ENCODE results near the gene ARFRP1. TPM values are rescaled to one million over a fixed set of nuclear protein-coding genes. Genes with fewer than 3 reads are reported as not detected.

Gene ARFRP1
- total and polyA plus RNA-seq, 8 donors = 13.9 to 47.7 (median 22.8) TPM

DNA sequence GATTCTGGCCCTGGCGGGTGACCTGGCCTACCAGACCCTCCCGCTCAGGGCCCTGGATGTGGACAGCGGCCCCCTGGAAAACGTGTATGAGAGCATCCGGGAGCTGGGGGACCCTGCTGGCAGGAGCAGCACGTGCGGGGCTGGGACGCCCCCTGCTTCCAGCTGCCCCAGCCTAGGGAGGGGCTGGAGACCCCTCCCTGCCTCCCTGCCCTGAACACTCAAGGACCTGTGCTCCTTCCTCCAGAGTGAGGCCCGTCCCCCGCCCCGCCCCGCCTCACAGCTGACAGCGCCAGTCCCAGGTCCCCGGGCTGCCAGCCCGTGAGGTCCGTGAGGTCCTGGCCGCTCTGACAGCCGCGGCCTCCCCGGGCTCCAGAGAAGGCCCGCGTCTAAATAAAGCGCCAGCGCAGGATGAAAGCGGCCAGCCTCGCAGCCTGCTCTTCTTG lies 30.9 kb upstream of the ARFRP1 start:
- Histone ChIP-seq H3K36me3 (peaks cover 0 to 27% (median 6%) of the 10 kb centered on the region in 3 donors), H3K4me1 (peaks cover 15 to 27% (median 15%) of the 10 kb centered on the region in 3 donors), H3K27ac (peak overlapping the region; percentile 71 to 94 (median 91)), H3K9me3 (no peaks in the 10 kb centered on the region), H3K4me3 (peak overlapping the region; percentile 35 to 63 (median 48)), H3K27me3 (no peaks in the 10 kb centered on the region)
- TF ChIP-seq CTCF (IDR thresholded peaks at IDR 0.05) = no peak
- 10 to 12% methylated on average over 26 of the region's 26 CpGs for WGBS, 2 donors
- DNase-seq (peak; percentile 78 to 95 (median 84)), ATAC-seq (peak; percentile 59 to 62 (median 62)), FAIRE-seq (no peak)
- intact Hi-C loops (cut with DNase I) = no loop called here

GRCh38 chr20:63737945-63738686 lies 30.3 kb upstream of the ARFRP1 start:
- Histone ChIP-seq H3K36me3 (peaks cover 0 to 25% (median 6%) of the 10 kb centered on the region in 3 donors), H3K4me3 (peak overlapping the region in 2 of 4 donors; percentile 58 to 63), H3K9me3 (no peaks in the 10 kb centered on the region), H3K27me3 (no peaks in the 10 kb centered on the region), H3K27ac (peak overlapping the region in 3 of 4 donors; percentile 71 to 94 (median 88)), H3K4me1 (peaks cover 15 to 27% (median 15%) of the 10 kb centered on the region in 3 donors)
- ATAC-seq = peak in 1 of 4 donors; percentile 8
- intact Hi-C loops (cut with DNase I) = no loop called here
- peak; percentile 45 to 88 (median 58) for DNase-seq
- no peak for FAIRE-seq
- WGBS, 2 donors = 25 to 30% methylated on average over 38 to 43 of the region's 43 CpGs
- TF ChIP-seq CTCF (IDR thresholded peaks at IDR 0.05) = no peak

GRCh38 chr20:63737695-63737944 lies 29.8 kb upstream of the ARFRP1 start:
- peak in 2 of 6 donors; percentile 67 to 84 for DNase-seq
- Histone ChIP-seq H3K9me3 (no peaks in the 10 kb centered on the region), H3K4me3 (peak overlapping the region in 2 of 4 donors; percentile 58 to 63), H3K36me3 (peaks cover 0 to 21% (median under 1%) of the 10 kb centered on the region in 3 donors), H3K27ac (no peak overlapping the region), H3K4me1 (peaks cover 15 to 27% (median 15%) of the 10 kb centered on the region in 3 donors), H3K27me3 (no peaks in the 10 kb centered on the region)
- 12 to 15% methylated on average over 25 to 26 of the region's 26 CpGs for WGBS, 2 donors
- no peak for FAIRE-seq
- TF ChIP-seq CTCF (IDR thresholded peaks at IDR 0.05) = no peak
- ATAC-seq = no peak
- intact Hi-C loops (cut with DNase I) = no loop called here

GRCh38 chr20:63736893-63737694 lies 29.3 kb upstream of the ARFRP1 start:
- H3K27ac ChIP-seq = no peak overlapping the region
- no peaks in the 10 kb centered on the region for H3K27me3 ChIP-seq
- H3K9me3 ChIP-seq = no peaks in the 10 kb centered on the region
- peaks cover 15 to 27% (median 15%) of the 10 kb centered on the region in 3 donors for H3K4me1 ChIP-seq
- peaks cover 0 to 16% (median 0%) of the 10 kb centered on the region in 3 donors for H3K36me3 ChIP-seq
- DNase-seq (peak in 4 of 6 donors; percentile 33 to 84 (median 59)), ATAC-seq (no peak), FAIRE-seq (no peak)
- WGBS, 2 donors = 40 to 50% methylated on average over 29 to 30 of the region's 30 CpGs
- no peak for TF ChIP-seq CTCF (IDR thresholded peaks at IDR 0.05)
- peak overlapping the region in 2 of 4 donors; percentile 58 to 63 for H3K4me3 ChIP-seq
- intact Hi-C loops (cut with DNase I) = no loop called here

Measured in pancreas (tissue), 10 donors.